Right lobe of liver (tissue), 4 donors: ENCODE data around the gene SDS.
A peak's percentile ranks its signal among the peaks of the same experiment; 100 is the strongest.

Experiments used
- CTCF ChIP-seq, 4 donors: fragments of 200-600 bp in 3 of 4; fragments of 450-650 bp in 1 of 4; IDR thresholded peaks; one replicate each; pipeline versions ENCODE4 v1.5.1 to v1.8.0; 2016 to 2022; ENCODE audit warnings: antibody characterized with exemption in 4 of 4, mild to moderate bottlenecking in 2 of 4
- POLR2A ChIP-seq: fragments of 450-650 bp; IDR thresholded peaks from one replicate; pipeline ENCODE4 v1.6.1; 2017; ENCODE audit warnings: antibody characterized with exemption, mild to moderate bottlenecking
- donor health status: DM: no; HTN: no; CAD: no.
- donor health status: DM: no; HTN: no; CAD: no.
- donor health status: DM: no; HTN: yes; CAD: no.

- TF ChIP-seq CTCF (IDR thresholded peaks at IDR 0.05) = peak; percentile 37 to 56 (median 55)
- no peak for TF ChIP-seq POLR2A
Measured at GRCh38 chr12:113439606-113440030, 35.9 kb upstream of the SDS start.
